ENCODE results near the gene TC2N.
"Not testable (repeated sequence)": the region's sequence is repeated elsewhere in the genome, so short reads cannot be mapped to it uniquely, and the experiment has no call there.

Gene TC2N

GRCh38 chr14:91889477-91890211 lies 22.3 kb upstream of the TC2N start:
- no peak for DNase-seq (ENCODE audit: low read depth in 2 of 3, low spot score in 2 of 3)

DNA sequence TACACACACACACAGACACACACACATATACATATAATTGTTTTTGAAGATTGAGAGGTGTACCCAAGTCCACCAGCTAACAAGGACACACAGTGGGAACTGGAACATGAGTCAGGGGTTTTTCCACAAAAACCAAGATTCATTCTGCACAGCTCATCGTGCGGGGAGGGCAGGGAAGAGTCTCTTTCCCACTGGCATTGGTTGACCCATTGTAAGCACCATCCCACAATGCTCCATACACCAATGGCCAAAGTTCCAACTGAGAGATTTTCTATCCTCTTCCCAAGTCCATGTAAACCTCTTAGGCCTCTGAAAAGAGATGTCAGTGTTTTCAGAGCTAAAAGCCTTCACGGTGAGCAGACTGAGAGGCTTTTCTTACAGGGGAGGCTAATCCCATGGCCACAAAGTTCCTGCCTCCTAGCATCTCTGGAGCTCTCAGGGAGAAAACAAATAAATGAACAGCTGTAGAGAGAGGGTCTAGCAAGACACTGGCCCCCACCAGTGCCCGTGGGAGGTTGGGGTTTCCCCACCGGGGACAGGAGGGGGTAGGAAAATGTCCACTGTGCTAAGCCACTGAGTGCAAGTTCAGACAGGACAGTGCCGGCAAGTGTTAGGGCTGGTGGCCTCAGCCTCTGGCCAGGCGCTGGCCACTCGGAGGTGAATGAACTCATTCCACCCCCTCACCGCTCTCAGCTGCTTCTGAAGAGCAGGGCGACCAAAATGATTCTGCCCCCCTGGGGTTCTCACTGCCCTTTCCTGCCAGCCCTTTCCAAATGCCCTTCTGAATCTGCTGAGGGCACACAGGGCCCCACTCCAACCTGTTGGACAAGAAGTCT lies 21.5 kb upstream of the TC2N start:
- DNase-seq (ENCODE audit: low read depth in 2 of 3, low spot score in 2 of 3): no peak

- no peak for DNase-seq (ENCODE audit: low read depth in 2 of 3, low spot score in 2 of 3)
Measured at GRCh38 chr14:91886961-91887360, 19.6 kb upstream of the TC2N start.

DNA sequence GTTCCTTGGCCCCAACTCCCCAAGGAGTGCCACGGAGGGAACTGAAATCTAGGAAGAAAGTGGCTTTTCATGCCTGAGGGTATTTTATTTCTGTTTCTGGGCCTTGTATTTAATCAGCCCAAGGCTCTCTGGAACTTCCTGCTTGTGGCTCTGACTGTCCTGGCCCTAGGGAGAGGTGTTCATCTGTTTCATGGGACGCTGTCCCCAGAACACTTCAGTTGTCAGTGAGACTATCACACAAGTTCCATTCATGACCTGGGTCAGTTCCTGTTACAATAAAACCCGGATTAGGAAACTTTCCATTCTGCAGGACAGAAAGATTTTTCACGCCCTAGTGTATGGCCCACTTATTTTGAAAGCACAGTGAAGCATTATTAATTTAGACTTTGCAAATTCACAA lies 18.5 kb upstream of the TC2N start:
- no peak for DNase-seq (ENCODE audit: low read depth in 2 of 3, low spot score in 2 of 3)

DNA sequence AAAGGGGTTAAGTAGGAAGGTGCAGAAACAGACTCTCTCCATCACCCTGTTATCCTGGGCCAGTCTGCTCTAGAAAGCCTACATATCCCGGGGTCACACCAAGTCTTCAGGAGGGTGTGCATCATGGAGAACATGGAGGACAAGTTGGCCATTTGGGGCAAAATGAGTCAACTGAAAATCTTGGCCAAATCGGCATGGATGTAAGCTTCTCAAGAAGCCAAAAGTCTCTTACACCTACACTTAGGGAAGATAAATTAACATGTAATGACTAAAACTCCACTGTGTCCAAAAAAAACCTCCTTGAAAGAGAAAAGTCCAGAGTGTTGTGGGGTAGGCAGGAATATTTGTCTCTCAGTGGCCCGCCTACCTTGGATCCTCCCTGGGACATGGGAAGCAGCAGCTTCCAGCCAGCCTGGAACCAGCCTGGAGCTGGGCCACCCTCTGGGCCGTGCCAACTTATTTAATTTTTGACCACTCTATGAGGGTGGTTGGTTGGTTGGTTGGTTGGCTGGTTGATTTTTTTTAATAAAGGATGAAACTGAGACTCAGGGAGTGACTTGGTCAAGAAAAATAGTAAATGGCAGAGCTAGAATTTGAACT lies 17.9 kb upstream of the TC2N start:
- DNase-seq (ENCODE audit: low read depth in 2 of 3, low spot score in 2 of 3): no peak

DNA sequence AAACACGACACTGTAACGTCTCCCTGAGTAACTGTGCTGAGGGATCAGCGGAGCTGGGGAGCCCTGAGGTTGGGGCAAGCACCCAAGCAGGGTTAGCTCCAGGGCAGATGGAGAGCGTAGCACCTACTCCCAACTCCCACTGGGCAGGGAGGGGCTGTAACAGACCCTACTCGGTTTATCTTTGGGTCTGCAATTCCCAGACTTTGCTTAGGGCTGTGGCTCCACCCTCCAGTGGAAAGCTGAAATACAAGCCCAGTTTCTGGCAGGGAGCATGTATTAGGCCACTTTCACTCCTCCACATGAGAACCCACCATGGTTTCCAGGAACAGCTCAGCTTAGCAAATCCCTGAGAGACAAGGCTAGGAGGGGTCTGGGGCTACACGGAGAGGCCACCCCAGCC lies 17.3 kb upstream of the TC2N start:
- DNase-seq (ENCODE audit: low read depth in 2 of 3, low spot score in 2 of 3): no peak

GRCh38 chr14:91883753-91884152 lies 16.4 kb upstream of the TC2N start:
- no peak for DNase-seq (ENCODE audit: low read depth in 2 of 3, low spot score in 2 of 3)

DNA sequence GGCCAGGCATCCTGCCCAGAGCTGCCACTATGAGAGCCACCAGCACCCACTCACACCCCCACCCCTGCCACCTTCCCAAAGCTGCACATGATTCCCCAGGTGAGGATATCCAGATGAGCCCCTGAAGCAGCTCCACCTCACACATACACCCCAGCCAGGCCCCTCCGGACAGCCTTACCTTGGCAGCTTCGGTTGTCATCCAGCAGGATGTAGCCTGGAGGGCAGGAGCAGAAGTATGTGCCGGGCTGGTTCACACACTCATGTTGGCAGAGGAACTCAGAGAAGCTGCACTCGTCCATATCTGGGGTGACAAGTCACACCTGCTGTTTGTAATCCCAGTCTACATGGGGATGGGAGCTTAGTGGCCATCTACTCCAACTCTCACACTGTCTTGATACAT lies 15.4 kb upstream of the TC2N start:
- no peak for DNase-seq (ENCODE audit: low read depth in 2 of 3, low spot score in 2 of 3)

DNA sequence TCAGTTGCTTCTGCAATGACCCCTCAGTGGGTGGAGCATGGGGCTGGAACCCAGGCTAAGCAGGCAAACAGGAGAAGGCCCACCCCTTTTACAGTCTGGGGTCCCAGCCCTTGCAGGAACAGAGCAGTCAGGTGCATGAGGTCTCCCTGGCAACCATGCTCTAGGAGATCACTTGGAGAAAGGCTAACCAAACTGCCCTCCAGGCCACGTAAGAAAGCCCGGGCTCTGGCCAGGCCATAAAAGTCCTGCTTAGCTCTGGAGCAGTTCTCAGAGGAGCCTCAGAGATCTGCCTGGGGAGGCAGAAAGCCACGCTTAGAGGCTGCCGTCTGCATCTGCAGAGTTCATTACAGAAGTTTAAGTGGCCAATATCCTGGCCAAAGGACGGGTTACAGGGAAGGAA lies 15.0 kb upstream of the TC2N start:
- DNase-seq (ENCODE audit: low read depth in 2 of 3, low spot score in 2 of 3): no peak

DNA sequence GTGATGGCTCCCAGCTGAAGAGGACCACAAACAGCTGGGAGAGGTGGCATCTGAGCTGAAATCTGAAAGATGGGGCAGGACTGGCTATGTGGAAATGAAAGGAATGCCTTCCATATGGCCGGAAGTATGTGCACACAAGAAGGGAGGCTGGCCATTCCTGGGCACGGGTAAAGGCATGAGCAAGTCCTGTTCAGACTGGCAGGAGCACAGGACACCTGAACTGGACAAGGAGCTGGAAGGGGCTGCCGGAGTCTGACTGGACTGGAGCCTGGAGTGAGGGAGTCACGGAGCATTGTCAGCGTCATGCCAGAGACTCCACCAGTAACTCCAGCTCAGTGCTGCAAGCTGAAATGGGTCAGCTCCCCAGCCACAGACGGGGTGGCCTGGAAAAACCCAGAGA lies 11.9 kb upstream of the TC2N start:
- no peak for DNase-seq (ENCODE audit: low read depth in 2 of 3, low spot score in 2 of 3)

GRCh38 chr14:91878274-91878673 lies 10.9 kb upstream of the TC2N start:
- DNase-seq (ENCODE audit: low read depth in 2 of 3, low spot score in 2 of 3): no peak

GRCh38 chr14:91877376-91877915 lies 10.1 kb upstream of the TC2N start:
- no peak for DNase-seq (ENCODE audit: low read depth in 2 of 3, low spot score in 2 of 3)

GRCh38 chr14:91876492-91876891 lies 9.2 kb upstream of the TC2N start:
- no peak for DNase-seq (ENCODE audit: low read depth in 2 of 3, low spot score in 2 of 3)

GRCh38 chr14:91875525-91876286 lies 8.4 kb upstream of the TC2N start:
- DNase-seq (ENCODE audit: low read depth in 2 of 3, low spot score in 2 of 3): no peak

- no peak for DNase-seq (ENCODE audit: low read depth in 2 of 3, low spot score in 2 of 3)
Measured at GRCh38 chr14:91873471-91874415, 6.4 kb upstream of the TC2N start.

DNA sequence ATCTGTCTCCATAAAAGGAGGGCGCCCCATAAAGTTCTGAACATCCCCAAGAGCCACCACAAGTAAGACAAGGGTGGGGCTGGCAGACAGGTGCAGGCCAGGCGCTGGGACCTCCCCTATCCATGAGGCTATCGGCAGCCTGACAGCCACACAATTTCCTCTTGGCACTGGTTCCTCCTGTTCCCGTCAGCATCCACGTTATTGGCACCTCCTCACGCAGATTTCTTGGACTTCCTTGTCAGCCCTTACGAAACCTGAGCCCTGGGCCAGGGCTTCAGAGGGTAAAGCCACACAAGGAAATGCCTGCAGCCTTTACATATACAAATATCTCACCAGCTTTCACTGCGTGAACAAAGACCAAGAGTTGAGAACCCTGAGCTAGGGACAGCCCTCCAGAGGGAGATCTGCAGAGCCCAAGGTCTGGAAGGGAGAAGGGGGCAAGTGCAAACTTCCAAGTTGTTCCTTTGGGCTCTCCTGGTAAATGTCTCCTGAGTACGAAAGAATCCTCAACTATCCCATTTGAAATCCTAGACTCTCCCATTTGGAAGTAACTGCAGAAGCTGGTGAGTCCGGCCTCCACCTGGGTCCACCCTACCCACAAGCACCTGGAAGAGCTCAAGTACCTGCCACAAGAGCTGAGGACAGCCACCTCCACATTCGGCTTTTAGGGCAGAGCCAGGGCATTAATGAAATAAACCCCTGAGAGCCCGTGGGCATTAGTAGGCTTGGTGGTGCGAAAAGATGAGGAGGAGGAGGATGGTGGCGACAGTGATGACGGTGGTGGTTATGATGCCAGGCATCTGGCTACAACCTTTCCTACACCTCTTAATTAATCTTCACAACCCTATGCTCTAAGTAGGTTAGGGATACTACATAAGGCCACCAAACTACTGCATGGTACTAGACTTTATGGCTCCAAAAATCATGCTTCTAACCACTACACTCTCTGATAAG lies 5.5 kb upstream of the TC2N start:
- no peak for DNase-seq (ENCODE audit: low read depth in 2 of 3, low spot score in 2 of 3)

- DNase-seq (ENCODE audit: low read depth in 2 of 3, low spot score in 2 of 3): no peak
Measured at GRCh38 chr14:91872011-91872501, 4.7 kb upstream of the TC2N start.

DNA sequence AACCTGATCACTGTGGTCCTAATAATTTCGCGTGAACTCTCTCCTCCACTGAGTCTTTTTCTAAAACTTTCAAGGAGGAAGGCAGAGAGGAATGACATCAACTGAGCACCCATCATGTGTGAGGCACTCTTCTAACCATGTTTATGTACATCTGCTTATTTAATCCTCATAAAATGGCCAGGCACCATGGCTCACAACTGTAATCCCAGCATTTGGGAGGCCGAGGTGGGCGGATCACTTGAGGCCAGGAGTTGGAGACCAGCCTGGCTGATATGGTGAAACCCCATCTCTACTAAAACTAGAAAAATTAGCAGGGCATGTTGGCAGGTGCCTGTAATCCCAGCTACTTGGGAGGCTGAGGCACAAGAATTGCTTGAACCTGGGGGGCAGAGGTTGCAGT lies 4.1 kb upstream of the TC2N start:
- not testable (repeated sequence) for DNase-seq (ENCODE audit: low read depth in 2 of 3, low spot score in 2 of 3)

DNA sequence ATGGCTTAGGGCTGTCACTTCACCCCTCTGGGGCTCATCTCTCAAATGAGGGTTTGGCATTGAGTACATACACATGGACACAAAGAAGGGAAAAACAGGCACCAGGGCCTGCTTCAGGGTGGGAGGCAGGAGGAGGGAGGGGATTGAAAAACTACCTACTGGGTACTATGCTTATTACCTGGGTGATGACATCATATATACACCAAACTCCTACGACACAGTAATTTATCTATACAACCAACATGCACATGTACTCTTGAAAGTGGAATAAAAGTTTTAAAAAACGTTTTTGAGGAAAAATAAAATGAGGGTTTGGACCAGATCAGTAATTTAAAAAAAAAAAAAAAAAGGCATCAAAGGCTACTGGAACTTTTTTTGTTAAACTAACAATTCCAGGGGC lies 3.6 kb upstream of the TC2N start:
- DNase-seq (ENCODE audit: low read depth in 2 of 3, low spot score in 2 of 3): no peak
